Caco-2 (cell line): ENCODE results near the gene DRD4. TPM values are rescaled to one million over a fixed set of nuclear protein-coding genes. Genes with fewer than 3 reads are reported as not detected.

Experiments
- BruUV-seq: library from RNA; stranded (reverse); fragments of 400-500 nt; replicated peaks from 2 replicates; lab custom pipeline; 2021; lab: Mats Ljungman, UMichigan
- CTCF ChIA-PET: fragments of 300-600 bp; sonication (Branson Sonifier 250); formaldehyde crosslinking; loops from one replicate; lab custom pipeline; 2022; ENCODE audit warnings: antibody characterized with exemption; lab: Charles Lee
- POLR2A ChIA-PET: fragments of 300-600 bp; sonication (Branson Sonifier 250); formaldehyde crosslinking; loops from one replicate; lab custom pipeline; 2022; ENCODE audit warnings: antibody characterized with exemption; lab: Charles Lee
- DNase-seq, 2 experiments: peaks; one replicate each; pipeline versions ENCODE4 v3.0.0 to v3.0.0-alpha.2; 2020 to 2022
- H3K27me3 ChIP-seq: replicated peaks from 2 replicates; pipeline ENCODE4 v1.6.0; 2011; ENCODE audit warnings: low read length; ENCODE audit not compliant: control insufficient read depth, insufficient read depth
- H3K36me3 ChIP-seq: 2 replicates; pipeline ENCODE4 v1.5.1; 2011; ENCODE audit warnings: low read length; ENCODE audit not compliant: control insufficient read depth, insufficient read depth
- H3K4me1 ChIP-seq: fragments of 250-450 bp; sonication (Bioruptor Pico); 2 replicates; pipeline ENCODE4 v1.5.1; 2020; ENCODE audit warnings: mild to moderate bottlenecking
- H3K4me3 ChIP-seq: 2 replicates; pipeline ENCODE4 v1.5.1; 2011; ENCODE audit warnings: low read depth, mild to moderate bottlenecking, control low read depth, low read length
- H3K9me3 ChIP-seq: fragments of 250-450 bp; sonication (Bioruptor Pico); 2 replicates; pipeline ENCODE4 v1.5.1; 2020; ENCODE audit warnings: mild to moderate bottlenecking, moderate library complexity
- H3K27ac Mint-ChIP-seq: one replicate; pipeline ENCODE4 v1.8.0; 2022; ENCODE audit warnings: mixed read lengths; ENCODE audit not compliant: unreplicated experiment
- H3K27me3 Mint-ChIP-seq: one replicate; pipeline ENCODE4 v1.8.0; 2022; ENCODE audit warnings: mixed read lengths; ENCODE audit not compliant: insufficient read depth, unreplicated experiment
- H3K36me3 Mint-ChIP-seq: one replicate; pipeline ENCODE4 v1.8.0; 2022; ENCODE audit warnings: mild to moderate bottlenecking, mixed read lengths; ENCODE audit not compliant: insufficient read depth, unreplicated experiment
- H3K4me1 Mint-ChIP-seq: one replicate; pipeline ENCODE4 v1.8.0; 2022; ENCODE audit warnings: low read depth, mixed read lengths; ENCODE audit not compliant: unreplicated experiment
- H3K4me3 Mint-ChIP-seq: one replicate; pipeline ENCODE4 v1.8.0; 2022; ENCODE audit warnings: mild to moderate bottlenecking, moderate library complexity, mixed read lengths; ENCODE audit not compliant: unreplicated experiment
- H3K9me3 Mint-ChIP-seq: one replicate; pipeline ENCODE4 v1.8.0; 2022; ENCODE audit warnings: mixed read lengths; ENCODE audit not compliant: unreplicated experiment
- CTCF ChIP-seq, 2 experiments: fragments of 200-600 bp in 1 of 2; IDR thresholded peaks; 1 replicate in 1 of 2; 2 replicates in 1 of 2; pipeline versions ENCODE4 v1.5.1 to v1.8.0; 2011 to 2022; ENCODE audit warnings: antibody characterized with exemption in 1 of 2, control low read depth in 1 of 2, inconsistent platforms in 1 of 2, low read depth in 1 of 2, low read length in 1 of 2, mild to moderate bottlenecking in 1 of 2, moderate library complexity in 1 of 2; ENCODE audit not compliant: insufficient read depth in 1 of 2, severe bottlenecking in 1 of 2, unreplicated experiment in 1 of 2
- intact Hi-C: fragments of 100-400 bp; cut with micrococcal nuclease; formaldehyde crosslinking; loops from one replicate; pipeline ENCODE4 v1.10.0; 2022; ENCODE audit not compliant: unreplicated experiment
- total RNA-seq: library from RNA; stranded (reverse); gene quantifications from 2 replicates; pipeline ENCODE4 v1.2.3, GENCODE V29; 2022

DRD4 gene
- total RNA-seq, 1 experiment from 2014 or later: 1.0 TPM

DNA sequence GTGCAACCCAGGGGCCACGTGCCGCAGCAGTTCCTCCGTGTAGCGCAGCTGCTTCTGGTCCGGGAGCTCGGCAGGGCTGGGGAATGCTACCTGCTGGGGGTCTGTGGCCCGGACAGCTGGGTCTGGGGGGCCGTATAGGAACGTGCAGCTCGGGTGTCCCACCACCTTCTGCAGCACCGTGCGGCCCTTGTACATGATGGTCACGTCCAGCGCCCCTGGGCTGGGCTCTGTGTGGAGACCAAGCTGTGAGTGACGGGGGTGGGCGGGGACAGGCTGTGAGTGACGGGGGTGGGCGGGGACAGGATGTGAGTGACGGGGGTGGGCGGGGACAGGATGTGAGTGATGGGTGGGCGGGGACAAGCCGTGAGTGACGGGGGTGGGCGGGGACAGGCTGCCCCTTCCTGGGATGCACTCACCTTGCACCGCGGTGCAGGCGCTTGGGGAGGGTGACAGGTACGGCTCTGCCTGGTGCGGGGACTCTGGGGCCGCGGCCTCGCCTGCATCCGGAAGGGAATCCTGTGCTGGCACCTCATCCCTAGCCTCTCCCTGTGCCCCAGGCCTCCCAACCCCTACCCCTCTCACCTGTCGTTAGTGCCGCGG is 23.6 kb upstream of the DRD4 start:
- no peak overlapping the region for H3K4me3 ChIP-seq
- H3K27me3 ChIP-seq: no peaks in the 10 kb centered on the region
- H3K4me1 ChIP-seq: peaks cover 27% of the 10 kb centered on the region
- no peak for TF ChIP-seq CTCF (IDR thresholded peaks at IDR 0.05; ENCODE audit: insufficient read depth in 1 of 2, low read depth in 1 of 2, low read length in 1 of 2, severe bottlenecking in 1 of 2, unreplicated experiment in 1 of 2)
- BruUV-seq: no TSS peak
- POLR2A ChIA-PET: interaction anchor here (0.8 to 1.6 kb wide), 2 partner anchors 59 to 134 kb away, joined by 3 to 5 read pairs; partner anchors contain the start of gene TALDO1
- Mint-ChIP-seq H3K9me3 (no peaks in the 10 kb centered on the region), H3K27ac (peak overlapping the region; percentile 81), H3K4me1 (peaks cover 5% of the 10 kb centered on the region), H3K27me3 (no peaks in the 10 kb centered on the region), H3K4me3 (no peak overlapping the region), H3K36me3 (peaks cover 93% of the 10 kb centered on the region)
- intact Hi-C loops: loop anchor here (5.0 kb wide), 1 partner anchor 36 kb away; the partner anchor contains the start of gene PHRF1
- CTCF ChIA-PET: interaction anchor here (0.6 kb wide), 2 partner anchors 25 to 231 kb away, joined by 3 to 4 read pairs; no protein-coding TSS in a partner anchor
- H3K9me3 ChIP-seq: no peaks in the 10 kb centered on the region
- peak; percentile 83 to 88 for DNase-seq
- peaks cover 9% of the 10 kb centered on the region for H3K36me3 ChIP-seq

DNA sequence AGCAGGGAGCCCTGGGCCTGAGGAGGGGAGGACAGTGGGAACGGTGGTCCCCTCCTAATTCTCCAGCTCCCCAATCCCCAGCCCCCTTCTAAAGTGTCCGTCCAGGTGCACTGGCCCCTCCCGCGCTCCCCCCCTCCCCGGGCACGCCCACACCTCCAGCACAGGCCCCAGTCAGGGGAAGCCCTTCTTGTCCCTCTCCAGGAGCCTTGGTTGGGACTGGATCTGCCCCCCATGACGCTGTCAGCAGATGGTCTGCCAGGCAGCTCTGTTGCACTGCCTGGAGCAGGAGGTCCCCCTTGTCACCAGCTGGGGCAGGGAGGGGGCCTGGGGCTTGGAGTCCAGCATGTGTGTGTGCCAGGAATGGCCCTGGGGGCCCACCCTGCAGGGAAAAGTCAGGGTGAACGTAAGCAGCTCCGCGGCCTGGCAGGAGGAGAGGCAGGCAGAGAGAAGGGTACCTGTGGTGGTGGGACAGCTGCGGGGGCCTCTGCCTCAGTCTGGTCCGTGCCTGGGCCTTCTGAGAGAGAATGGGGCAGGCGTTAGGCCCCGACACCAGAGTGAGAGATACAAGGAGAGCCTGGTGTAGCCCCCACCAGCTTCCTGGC is 22.9 kb upstream of the DRD4 start:
- Histone ChIP-seq H3K4me3 (no peak overlapping the region), H3K36me3 (peaks cover 9% of the 10 kb centered on the region), H3K27me3 (no peaks in the 10 kb centered on the region), H3K9me3 (no peaks in the 10 kb centered on the region), H3K4me1 (peaks cover 27% of the 10 kb centered on the region)
- peaks cover 5% of the 10 kb centered on the region for H3K4me1 Mint-ChIP-seq
- H3K4me3 Mint-ChIP-seq: peak overlapping the region; percentile 81
- DNase-seq: no peak
- intact Hi-C loops: loop anchor here (5.0 kb wide), 1 partner anchor 37 kb away; the partner anchor contains the start of gene PHRF1
- POLR2A ChIA-PET: interaction anchor here (0.8 to 1.6 kb wide), 2 partner anchors 59 to 133 kb away, joined by 3 to 5 read pairs; partner anchors contain the start of gene TALDO1
- H3K27me3 Mint-ChIP-seq: no peaks in the 10 kb centered on the region
- no TSS peak for BruUV-seq
- no peak for TF ChIP-seq CTCF (IDR thresholded peaks at IDR 0.05; ENCODE audit: insufficient read depth in 1 of 2, low read depth in 1 of 2, low read length in 1 of 2, severe bottlenecking in 1 of 2, unreplicated experiment in 1 of 2)
- CTCF ChIA-PET: interaction anchor here (0.6 kb wide), 1 partner anchor 231 kb away, joined by 3 read pairs; no protein-coding TSS in a partner anchor
- H3K36me3 Mint-ChIP-seq: peaks cover 92% of the 10 kb centered on the region
- H3K27ac Mint-ChIP-seq: peak overlapping the region; percentile 81
- H3K9me3 Mint-ChIP-seq: no peaks in the 10 kb centered on the region
